HG02938 (cell line): ENCODE measurements around the gene GGTLC1.
"Not testable (repeated sequence)": the region's sequence is repeated elsewhere in the genome, so short reads cannot be mapped to it uniquely, and the experiment has no call there.

Experiments
- ATAC-seq: cut with Tn5 transposase; IDR thresholded peaks from one replicate; pipeline ENCODE4 v1.9.1; 2021; ENCODE audit warnings: mild to moderate bottlenecking, moderate library complexity; ENCODE audit not compliant: unreplicated experiment

GGTLC1 gene

DNA sequence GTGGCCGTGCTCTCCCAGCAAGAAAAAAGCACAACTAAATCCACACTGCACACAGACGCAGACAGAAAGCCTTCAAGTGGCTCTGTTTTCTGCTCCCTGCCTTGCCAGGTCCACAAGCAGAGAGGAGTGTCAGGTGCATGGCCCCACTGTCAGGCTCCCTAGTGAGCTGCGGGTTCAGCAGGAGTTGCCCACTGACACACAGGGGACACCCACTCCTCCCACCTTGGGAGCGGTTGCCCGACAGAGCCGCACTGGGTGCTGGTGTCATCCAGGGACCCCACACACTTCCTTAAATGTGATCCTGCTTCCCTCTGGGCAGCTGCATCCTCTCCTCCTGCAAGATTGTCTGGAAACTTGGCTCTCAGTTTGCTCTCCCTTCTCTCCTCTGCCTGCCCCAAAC, 6.7 kb upstream of the GGTLC1 start:
- not testable (repeated sequence) for ATAC-seq

DNA sequence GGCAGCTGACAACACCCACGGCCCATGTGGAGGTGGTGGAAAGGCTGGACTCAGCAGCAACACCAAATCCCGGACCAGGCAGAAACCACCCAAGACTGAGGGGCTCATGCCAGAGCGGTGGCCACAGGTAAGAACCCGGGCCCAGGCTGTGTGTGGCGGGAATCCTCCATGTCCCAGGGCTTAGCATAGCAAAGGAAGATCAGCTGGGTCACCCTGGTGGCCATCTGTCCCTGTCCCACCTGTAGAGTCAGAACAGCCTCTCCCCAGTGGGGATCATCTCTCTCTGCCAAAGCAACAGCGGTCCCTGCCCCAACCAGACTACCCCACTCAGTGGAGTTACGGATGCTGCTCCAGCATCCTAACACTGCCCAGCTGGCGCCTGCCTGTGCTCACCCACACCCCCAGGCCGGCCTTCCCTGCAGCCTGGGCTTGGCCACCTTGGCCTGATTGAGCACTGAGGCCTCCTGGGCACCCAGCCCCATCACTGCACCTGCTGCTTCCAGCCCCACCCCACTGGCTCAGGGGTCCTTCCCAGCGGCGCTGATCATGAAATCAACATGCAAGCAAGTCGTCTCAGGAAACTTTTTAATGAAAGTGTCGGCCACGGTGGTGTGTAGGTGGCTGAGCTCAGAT, 5.5 kb upstream of the GGTLC1 start:
- ATAC-seq, result not testable (repeated sequence)

DNA sequence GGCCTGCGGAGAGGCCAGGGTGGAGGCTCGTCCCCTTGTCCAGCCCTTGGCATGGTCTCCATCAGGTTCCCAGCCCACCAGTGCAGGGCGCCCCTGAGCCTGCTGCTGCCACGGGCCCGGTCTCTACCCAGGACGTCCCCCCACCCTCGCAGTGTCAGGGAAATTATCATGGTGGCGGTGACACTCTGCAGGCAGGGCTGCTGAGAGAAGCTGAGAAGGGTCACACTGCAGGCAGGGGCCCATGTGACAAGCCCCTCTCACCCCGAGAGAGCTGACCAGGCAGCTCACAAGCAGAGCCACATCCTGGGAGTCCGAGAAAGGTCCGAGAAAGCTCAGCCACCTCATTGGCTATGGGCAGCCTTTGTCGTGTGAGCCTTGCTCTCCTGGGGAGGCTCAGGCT, 4.9 kb upstream of the GGTLC1 start:
- not testable (repeated sequence) for ATAC-seq

DNA sequence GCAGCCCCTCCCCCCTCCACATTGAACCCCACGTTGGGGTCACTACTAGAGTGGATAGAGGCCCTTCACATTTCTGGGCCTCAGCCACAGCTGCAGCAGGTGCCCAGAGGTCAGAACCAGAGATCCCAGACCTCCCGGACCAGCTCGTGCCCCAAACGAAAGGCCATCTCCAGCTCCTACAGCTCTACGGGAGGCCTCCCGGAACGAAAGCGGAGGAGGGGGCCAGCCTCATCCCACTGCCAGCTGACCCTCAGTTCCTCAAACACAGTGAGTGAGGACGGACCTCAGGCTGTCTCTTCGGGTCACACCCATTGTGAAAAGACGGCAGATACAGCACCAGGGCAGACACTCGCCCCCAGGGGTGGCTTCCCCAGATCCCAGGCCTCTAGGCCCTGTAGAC, 1.7 kb upstream of the GGTLC1 start:
- ATAC-seq, result not testable (repeated sequence)

DNA sequence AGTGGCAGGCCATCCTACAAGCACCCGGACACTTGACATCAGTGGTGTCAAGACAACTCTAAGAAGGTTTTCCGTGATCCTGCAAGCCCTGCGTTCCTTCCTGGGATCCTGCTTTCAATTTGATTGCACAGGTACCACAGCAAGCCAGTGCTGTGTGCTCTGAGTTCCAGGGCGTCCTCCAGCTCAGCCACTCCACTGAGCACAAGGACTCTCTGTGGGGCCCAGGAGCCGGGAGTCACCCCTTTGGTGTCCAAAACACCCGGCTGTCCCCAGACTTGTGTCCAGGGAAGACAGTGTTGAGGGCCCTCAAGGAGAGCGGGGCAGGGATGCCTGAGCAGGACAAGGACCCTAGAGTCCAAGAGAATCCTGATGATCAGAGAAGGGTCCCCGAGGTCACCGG, 387 bp upstream of the GGTLC1 start:
- ATAC-seq, result not testable (repeated sequence)

DNA sequence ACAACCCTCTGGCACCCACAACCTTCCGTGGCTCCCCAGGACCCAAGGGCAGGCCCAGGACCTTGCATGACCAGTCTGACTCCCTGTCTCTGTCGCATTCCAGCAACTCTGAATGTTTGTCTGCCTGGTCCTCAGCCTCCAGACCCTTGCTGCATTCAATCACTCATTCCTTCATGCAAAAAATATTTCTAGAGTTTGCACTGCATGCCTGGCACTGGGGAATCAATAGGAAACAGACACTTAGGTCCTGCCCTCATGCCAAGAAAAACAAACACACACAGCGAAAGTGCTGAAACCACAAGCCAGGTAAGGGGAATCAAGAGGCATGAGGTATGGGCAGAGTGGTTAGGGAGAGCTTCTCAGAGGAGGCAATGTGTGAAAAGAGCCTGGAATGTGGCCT, 1.9 kb downstream of the GGTLC1 start:
- ATAC-seq, result not testable (repeated sequence)

DNA sequence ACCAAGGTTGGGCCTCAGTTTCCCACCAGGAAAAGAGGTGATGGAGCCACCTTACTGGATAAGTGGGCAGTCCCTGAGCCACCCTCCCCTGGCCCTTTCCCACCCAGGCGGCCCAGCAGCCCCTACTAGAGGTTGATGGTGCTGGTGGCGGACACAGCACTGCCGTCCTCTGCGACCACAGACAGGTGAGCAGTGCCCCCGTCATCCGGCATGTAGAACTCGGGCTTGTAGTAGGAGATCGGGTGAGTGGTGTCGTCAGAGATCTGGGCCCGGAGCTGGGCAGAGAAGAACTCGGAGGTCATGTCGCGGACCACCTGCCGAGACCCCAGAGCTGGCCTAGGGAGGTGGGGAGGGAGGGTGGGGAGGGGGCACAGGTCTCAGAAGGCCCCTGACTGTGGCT, 2.3 kb downstream of the GGTLC1 start:
- not testable (repeated sequence) for ATAC-seq

DNA sequence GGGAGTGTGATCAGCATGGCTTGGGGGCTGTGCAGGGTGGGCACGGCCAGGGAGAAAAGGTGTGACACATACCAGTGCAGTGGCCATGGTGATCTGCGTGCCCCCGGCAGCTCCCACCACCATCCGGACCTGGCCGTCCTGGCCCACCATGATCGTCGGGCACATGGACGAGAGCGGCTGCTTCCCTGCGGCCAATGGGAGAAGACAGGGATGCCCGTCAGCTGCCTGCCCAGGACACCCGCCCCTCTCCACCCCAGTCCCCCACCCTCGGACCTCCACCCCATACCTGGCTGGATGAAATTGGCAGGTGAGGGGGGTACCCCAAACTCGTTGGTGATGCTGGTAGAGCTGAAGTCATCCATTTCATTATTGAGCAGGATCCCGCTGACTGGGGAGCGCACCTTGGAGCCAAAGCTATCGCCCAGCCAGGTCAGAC, 2.8 kb downstream of the GGTLC1 start:
- ATAC-seq, result not testable (repeated sequence)

DNA sequence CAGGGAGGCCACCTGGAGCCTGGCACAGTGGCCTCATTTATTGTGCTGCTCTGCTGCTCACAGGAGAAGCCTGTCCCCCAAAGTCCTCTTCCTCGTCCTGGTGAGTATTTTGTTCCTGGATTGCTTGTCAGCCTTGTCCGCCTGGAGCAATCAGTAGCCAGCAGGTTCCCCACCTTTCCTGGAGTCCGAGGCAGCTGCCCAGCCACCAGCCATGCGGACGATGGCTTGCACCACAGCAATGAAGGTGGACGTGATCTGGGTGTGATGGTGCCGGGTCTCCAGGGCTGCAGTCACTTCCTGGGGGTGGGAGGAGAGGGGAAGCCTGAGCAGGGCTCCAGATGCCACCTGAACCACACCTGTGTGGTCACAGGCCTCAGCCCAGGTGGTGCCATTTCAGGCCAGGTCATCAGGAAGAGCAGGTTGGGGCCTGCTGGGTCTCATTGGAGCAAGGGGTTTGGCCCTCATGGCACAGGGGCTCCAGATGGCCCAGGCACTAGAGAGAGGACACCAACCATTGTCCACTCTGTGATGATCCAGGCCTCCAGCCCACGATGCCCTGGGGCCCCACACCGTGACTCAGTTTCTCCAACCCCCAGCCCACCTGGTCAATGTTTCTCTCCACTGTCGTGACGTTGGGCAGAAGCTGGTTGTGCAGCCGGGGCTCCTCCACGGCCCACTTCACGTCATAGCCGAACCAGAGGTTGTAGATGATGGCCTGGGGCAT, 3.4 kb downstream of the GGTLC1 start:
- ATAC-seq, result not testable (repeated sequence)

DNA sequence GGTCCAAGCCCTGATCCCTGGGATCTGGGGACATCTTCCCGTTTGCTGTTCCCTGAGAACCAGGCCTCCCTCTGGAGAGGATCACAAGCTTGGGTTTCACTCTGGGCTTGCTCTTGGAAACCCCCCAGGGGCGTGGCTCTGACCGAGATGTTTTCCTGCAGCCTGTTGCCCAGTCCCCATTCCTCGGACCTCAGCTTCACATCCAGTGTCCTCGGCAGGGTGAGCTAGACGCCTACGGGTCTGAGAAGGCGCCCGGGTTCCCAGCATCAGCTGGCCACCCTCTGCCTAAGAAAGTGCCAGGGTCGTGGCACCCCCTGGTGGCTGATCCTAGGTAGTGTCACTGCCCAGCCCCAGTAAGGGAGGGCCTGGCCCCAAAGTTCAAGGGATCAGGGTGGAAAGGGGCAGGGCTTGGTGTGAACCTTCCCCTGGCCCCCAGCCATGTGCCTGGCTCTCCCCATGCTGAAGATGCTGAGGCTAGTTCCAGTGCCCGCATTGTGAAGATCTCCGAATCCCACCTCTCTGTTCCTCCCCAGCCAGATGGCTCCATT, 4.0 kb downstream of the GGTLC1 start:
- ATAC-seq, result not testable (repeated sequence)

DNA sequence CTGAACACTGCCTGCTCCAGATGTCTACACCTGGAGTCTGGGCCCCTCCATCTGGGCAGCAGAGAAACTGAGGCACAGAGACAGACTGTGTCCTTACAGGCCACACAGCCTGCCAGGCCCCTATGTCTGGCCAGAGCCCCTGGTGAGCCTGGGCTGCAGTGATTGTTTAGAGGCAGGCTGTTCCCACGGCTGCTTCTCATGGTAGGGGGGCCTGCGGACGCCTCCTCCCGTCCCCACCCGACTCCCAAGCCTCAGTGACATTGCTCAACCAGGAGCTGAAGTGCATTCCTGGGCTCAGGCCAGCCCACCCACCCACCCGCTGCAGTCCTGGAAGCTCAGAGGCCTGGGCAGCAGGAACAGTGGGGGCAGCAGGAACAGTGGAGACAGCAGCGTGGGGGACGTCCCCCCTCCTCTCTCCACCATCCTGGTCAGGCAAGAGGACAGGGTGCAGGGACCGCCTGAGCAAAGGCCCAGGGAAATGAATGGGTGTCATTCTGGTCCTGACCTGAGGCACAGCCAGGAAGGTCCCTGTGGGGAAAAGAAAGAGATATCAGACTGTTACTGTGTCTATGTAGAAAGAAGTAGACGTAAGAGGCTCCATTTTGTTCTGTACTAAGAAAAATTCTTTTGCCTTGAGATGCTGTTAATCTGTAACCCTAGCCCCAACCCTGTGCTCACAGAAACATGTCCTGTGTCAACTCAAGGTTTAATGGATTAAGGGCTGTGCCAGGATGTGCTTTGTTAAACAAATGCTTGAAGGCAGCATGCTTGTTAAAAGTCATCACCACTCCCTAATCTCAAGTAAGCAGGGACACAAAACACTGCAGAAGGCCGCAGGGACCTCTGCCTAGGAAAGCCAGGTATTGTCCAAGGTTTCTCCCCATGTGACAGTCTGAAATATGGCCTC, 6.2 kb downstream of the GGTLC1 start:
- ATAC-seq, result not testable (repeated sequence)

DNA sequence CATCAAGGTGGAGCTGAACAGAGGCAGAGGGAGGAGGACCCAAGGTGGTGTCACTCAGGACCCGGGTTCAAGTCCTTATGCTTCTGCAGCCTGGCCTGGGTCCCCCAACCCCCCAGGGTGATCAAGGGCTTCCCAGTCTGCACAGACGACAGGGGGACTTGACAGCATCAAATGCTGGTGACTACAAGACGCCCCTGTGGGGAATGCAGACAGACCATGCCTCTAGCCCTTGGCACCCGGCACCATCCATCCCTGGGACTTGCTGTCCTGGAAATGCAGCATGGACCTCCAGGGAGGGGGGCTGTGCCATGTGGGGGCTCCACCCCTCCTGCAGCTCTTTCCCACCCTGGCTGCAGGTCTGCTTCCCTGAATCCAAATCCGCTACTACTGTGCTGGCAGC, 7.1 kb downstream of the GGTLC1 start:
- ATAC-seq, result not testable (repeated sequence)

DNA sequence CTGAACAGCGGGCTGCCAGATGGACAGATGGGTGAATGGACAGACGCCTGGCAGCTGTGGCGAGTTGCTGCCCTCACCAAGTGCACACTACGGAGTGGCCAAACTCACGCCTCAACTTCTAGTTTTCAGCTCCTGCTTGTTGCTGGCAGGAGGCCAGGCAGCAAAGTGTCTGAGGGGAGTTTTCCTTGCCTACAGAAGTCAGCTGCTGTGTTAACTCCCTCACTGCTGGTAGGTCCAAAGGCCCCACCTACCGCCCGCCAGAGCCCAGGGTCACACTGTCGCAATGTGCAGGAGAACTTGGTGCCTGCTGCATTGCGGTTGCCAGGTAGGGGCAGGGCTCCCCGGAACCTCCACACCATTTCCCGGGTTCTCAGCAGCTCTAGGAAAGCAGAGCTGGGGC, 7.6 kb downstream of the GGTLC1 start:
- not testable (repeated sequence) for ATAC-seq

DNA sequence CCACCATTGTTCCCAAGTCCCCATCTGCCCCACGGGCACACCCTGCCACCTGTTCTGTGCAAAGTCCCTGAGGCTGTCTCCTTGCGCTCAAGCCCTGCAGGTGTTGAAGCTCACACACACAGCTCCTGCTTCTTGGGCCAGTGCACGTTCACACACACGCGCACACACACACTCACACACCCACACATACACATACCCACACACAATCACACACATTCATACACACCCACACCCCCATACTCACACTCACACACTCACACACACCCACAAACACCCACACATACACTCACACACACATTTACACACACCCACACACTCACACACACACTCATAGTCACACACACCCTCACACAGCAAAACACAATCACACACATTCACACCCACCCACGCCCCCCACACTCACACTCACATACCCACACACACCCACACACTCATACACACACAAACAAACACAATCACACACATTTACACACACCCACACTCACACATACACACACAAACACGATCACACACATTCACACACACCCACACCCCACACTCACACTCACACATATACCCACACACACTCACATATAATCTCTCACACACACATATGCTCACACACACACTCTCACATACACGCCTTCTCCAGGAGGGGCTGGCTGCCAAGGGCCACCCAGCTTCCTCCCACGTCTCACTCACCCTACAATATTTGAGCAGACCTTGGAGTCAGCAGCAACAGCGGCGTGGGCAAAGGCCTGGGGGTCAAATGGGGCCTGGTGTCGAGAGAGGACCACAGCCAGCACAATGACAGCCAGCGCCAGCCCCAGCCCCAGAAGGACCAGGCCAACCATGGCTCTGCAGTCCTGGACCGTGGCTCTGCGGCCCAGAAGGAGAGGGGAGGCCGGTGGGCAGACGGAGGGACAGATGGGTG, 8.4 kb downstream of the GGTLC1 start:
- ATAC-seq, result not testable (repeated sequence)

DNA sequence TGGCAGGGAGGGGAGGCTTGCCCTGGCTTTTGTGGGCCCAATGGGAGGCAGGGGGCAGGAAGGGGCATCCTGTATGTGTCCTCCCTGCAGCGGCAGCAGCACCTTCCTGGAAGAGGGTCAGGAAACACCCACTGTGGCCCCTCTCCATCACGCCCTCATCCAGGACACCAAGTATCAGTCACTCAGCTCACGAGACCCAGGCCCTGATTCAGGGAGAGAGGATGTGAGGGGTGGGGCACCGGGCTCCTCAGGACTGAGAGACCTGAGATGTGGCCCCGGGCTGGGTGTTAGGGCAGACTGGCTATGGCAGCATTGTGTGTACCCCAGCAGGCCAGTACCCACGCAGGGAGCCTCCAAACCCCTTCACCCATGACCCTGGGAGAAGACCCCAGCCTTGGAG, 9.2 kb downstream of the GGTLC1 start:
- not testable (repeated sequence) for ATAC-seq

DNA sequence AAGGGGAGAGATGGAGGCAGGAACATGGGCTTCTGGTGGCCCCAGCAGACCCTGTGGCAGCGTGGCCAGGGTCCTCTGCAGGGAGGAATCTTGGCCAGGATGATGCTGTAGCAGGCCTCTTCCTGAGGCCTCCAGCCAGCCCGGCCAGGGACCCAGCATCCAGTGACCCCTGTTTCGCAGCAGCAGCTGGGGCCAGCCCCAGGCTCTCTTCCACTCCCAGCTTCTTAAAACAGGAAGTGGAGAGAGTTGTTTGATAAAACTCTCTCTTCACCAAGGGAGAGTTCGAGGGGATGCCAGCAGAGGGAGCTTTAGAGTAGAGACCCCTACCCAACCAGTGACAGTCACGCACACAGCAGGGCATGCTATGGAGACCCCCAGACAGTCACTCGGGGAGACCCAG, 10.1 kb downstream of the GGTLC1 start:
- not testable (repeated sequence) for ATAC-seq

DNA sequence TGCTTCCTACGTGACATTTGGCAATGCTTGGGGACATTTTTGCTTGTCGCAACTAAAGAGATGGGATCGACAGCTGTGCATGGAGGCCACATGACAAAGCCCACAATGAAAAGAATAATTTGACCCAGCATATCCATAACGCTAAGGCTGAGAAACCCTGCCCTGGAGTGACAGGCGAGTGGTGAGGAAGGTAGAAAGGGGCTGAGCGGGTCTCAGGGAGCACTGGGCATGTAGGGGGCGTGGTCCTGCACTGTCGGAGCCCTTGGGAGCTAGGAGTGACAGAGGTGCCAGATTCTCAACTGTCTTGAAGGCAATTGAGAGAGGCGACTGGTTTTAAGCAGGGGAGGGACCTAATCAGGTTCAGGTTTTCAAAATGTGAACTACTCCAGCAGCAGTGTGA, 13.6 kb downstream of the GGTLC1 start:
- ATAC-seq, result no peak

DNA sequence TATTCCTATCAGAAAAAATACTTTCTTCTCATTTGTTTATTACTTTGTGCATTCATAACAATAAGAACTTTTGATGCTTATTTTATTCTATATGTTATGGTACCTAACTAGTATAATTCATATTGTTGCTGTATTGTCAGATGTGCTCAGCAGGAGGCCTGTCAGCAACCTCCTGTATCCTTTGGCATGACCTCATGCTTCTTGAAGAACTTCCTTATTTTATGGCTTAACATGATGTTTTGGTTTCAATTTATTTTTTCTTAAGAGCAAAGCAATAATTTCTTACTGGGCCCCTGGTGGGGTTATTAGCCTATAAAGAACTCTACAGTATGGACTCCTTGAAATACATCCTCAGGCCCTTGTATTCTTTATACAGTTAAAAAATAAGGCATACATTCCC, 17.3 kb downstream of the GGTLC1 start:
- no peak for ATAC-seq

DNA sequence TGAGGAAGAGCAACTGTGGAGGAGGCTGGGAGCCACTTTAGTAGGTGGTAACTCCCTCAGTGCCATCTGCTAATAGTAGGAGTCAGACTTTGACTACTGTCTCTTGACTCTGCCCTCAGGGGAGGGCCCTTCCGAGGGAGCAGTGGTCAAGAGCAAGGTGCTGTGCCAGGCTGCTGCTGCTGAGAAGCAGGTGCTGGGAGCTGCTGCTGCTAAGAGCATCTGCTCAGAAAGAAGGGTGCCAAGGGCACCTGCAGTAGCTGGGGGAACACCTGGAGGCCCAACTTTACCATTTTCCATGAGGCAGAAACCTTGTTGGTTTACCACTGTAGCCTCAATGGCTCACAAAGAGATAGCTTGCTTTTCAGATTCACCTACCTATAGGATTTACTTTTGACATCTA, 18.5 kb downstream of the GGTLC1 start:
- no peak for ATAC-seq

DNA sequence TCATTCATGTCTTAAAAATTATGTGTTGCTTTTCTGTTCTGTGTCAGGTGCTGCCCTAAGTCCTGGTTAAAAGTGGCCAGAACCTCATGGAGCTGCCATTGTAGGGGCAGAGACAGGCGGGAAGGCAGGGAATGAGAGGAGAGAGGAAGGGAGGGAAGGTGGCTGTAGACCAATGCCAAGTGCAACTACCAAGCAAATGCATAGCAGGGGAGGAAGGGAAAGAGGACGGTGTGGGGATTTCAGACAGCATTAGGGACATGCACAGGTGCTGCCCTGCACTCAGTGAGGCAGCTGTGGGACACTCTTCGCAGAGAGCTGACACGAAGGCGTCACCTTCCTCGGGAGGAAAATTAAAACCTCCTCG, 21.0 kb downstream of the GGTLC1 start:
- ATAC-seq, result no peak
